Breast epithelium (tissue), 4 donors: ENCODE data around the gene PKNOX2. TPM values are rescaled to one million over a fixed set of nuclear protein-coding genes. Genes with fewer than 3 reads are reported as not detected.

Experiments used
- DNase-seq, 2 donors: peaks; one replicate each; pipeline ENCODE4 v3.0.0-alpha.2; 2019; ENCODE audit warnings: low spot score in 2 of 2
- H3K27ac ChIP-seq, 2 donors: fragments of 200-600 bp; sonication (generic) in 1 of 2; one replicate each; pipeline ENCODE4 v1.5.1; 2016 to 2019; ENCODE audit warnings: mild to moderate bottlenecking in 1 of 2
- H3K27me3 ChIP-seq, 2 donors: fragments of 200-600 bp; sonication (generic) in 1 of 2; one replicate each; pipeline versions ENCODE4 v1.5.1 to v1.6.0; 2017 to 2019; ENCODE audit warnings: control low read depth in 1 of 2, mild to moderate bottlenecking in 1 of 2
- H3K36me3 ChIP-seq: fragments of 200-600 bp; one replicate; pipeline ENCODE4 v1.5.1; 2019
- H3K4me1 ChIP-seq, 2 donors: fragments of 200-600 bp; sonication (generic); one replicate each; pipeline ENCODE4 v1.5.1; 2016 to 2019; ENCODE audit warnings: control low read depth in 1 of 2
- H3K4me3 ChIP-seq, 3 donors: fragments of 200-600 bp; sonication (generic); 1 replicate in 2 of 3; 2 replicates in 1 of 3; pipeline ENCODE4 v1.5.1; 2016 to 2019; ENCODE audit warnings: mild to moderate bottlenecking in 3 of 3, moderate library complexity in 2 of 3
- H3K9me3 ChIP-seq, 2 donors: fragments of 200-600 bp; sonication (generic) in 1 of 2; one replicate each; pipeline ENCODE4 v1.5.1; 2016 to 2019; ENCODE audit warnings: control low read depth in 1 of 2
- CTCF ChIP-seq, 3 donors: fragments of 450-650 bp; IDR thresholded peaks; one replicate each; pipeline ENCODE4 v1.5.1; 2016 to 2017; ENCODE audit warnings: antibody characterized with exemption in 3 of 3, mild to moderate bottlenecking in 3 of 3, moderate library complexity in 3 of 3
- POLR2A ChIP-seq: fragments of 450-650 bp; IDR thresholded peaks from one replicate; pipeline ENCODE4 v1.6.1; 2016; ENCODE audit warnings: antibody characterized with exemption, mild to moderate bottlenecking, moderate library complexity
- POLR2AphosphoS5 ChIP-seq, 3 donors: sonication (generic); formaldehyde crosslinking; IDR thresholded peaks; one replicate each; pipeline ENCODE4 v1.6.1; 2017; ENCODE audit warnings: antibody characterized with exemption in 3 of 3
- intact Hi-C: fragments of 100-400 bp; cut with DNase I; formaldehyde crosslinking; loops from one replicate; pipeline ENCODE4 v1.15.1; 2023; ENCODE audit warnings: low total_unique reads
- total RNA-seq, 3 donors: library from RNA; depleted of rRNA; stranded (reverse); fragments of >200 nt; gene quantifications; one replicate each; pipeline ENCODE4 v1.1.0, GENCODE V29; 2016

The PKNOX2 gene
- total RNA-seq, 3 donors from 2014 or later, result 0.32 to 1.0 (median 0.66) TPM

GRCh38 chr11:125460275-125460674 lies 295.7 kb downstream of the PKNOX2 start:
- no peak overlapping the region for H3K4me3 ChIP-seq
- no peak for DNase-seq
- H3K36me3 ChIP-seq, result no peaks in the 10 kb centered on the region
- no peak for TF ChIP-seq POLR2AphosphoS5 (IDR thresholded peaks at IDR 0.05)
- no peak for TF ChIP-seq POLR2A
- no peak for TF ChIP-seq CTCF (IDR thresholded peaks at IDR 0.05)
- intact Hi-C loops, result no loop called here
- H3K4me1 ChIP-seq, result no peaks in the 10 kb centered on the region
- H3K27ac ChIP-seq, result no peak overlapping the region
- no peaks in the 10 kb centered on the region for H3K27me3 ChIP-seq
- H3K9me3 ChIP-seq, result no peaks in the 10 kb centered on the region

DNA sequence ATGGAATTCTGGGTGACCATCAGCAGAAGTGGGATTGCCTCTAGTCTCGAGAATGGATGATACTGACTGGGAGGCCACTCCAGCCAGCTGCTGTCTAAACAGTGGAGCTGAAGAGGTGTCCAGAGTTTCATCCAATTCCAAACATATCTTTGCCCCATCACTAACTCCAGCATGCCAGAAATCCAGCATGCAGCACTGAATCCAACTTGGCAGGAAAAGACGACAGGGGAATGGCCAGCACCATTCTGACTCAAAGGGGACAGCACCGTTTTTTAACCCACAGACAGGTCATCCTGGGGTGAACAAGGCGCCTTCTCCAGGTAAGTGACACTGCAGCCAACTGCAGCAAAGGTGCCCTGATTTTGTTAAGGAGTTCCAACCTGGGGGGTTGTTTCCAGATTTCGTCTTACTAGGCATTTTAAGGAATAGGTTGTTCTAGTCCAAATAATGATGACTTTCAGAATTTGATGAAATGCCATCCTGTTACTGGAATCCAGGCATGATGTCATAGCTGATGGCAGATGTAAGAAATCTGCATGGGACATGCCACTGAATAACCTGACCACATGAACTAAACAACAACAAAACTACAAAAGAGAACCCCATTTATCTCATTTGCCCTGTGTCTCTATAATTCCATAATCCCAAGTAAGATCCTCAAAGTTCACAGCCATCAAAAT lies 299.2 kb downstream of the PKNOX2 start:
- intact Hi-C loops, result no loop called here
- no peak for DNase-seq

DNA sequence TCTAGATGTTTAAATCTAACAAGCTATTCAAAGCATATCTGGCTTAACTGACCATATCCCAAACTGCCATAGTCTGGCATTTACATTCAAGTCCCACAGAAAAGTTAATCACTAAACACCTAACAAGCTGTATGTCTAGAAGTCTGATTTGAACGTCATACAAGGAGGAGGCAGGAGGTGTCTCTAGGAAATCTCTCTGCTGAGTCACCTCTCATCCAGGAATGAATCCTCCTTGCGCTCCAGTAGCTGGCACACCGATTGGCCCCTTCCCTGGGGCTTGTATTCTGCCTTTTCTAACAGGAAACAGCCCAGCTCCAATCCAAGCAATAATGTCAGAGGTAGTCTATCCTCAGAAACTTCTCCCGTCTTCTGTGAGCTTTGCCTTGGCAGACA lies 299.7 kb downstream of the PKNOX2 start:
- DNase-seq, result no peak
- Histone ChIP-seq H3K9me3 (no peaks in the 10 kb centered on the region), H3K4me3 (no peak overlapping the region), H3K27ac (no peak overlapping the region), H3K36me3 (no peaks in the 10 kb centered on the region), H3K4me1 (no peaks in the 10 kb centered on the region), H3K27me3 (no peaks in the 10 kb centered on the region)
- no peak for TF ChIP-seq CTCF (IDR thresholded peaks at IDR 0.05)
- no peak for TF ChIP-seq POLR2AphosphoS5 (IDR thresholded peaks at IDR 0.05)
- no peak for TF ChIP-seq POLR2A
- intact Hi-C loops, result no loop called here

More for the DNA sequence above, 299.2 kb downstream of the PKNOX2 start:
- Histone ChIP-seq H3K36me3 (no peaks in the 10 kb centered on the region), H3K4me1 (no peaks in the 10 kb centered on the region), H3K27me3 (no peaks in the 10 kb centered on the region), H3K4me3 (no peak overlapping the region), H3K9me3 (no peaks in the 10 kb centered on the region), H3K27ac (no peak overlapping the region)
- TF ChIP-seq CTCF (IDR thresholded peaks at IDR 0.05) (no peak), POLR2A (no peak), POLR2AphosphoS5 (IDR thresholded peaks at IDR 0.05) (no peak)

DNA sequence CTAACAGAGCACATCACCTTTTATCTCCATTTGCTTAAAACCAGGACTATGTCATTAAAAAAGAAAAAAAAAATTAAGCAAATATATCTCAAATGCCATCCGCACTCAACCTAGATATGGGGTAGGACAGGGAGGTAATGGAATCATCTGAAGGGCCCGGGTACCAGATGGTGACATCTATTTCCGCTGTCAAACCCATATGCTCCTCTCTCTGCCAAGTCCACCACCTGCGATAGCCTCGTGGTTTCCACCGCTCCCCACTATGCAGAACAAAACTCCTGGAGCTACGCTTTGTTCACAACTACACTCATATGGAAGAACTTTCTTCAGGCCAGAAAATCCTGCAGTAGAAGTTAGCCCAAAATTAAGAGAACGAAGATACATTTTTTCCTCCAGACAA lies 300.1 kb downstream of the PKNOX2 start:
- Histone ChIP-seq H3K4me3 (no peak overlapping the region), H3K4me1 (no peaks in the 10 kb centered on the region), H3K27me3 (no peaks in the 10 kb centered on the region), H3K36me3 (no peaks in the 10 kb centered on the region), H3K27ac (no peak overlapping the region), H3K9me3 (no peaks in the 10 kb centered on the region)
- no peak for DNase-seq
- intact Hi-C loops, result no loop called here
- TF ChIP-seq CTCF (IDR thresholded peaks at IDR 0.05) (no peak), POLR2AphosphoS5 (IDR thresholded peaks at IDR 0.05) (no peak), POLR2A (no peak)

DNA sequence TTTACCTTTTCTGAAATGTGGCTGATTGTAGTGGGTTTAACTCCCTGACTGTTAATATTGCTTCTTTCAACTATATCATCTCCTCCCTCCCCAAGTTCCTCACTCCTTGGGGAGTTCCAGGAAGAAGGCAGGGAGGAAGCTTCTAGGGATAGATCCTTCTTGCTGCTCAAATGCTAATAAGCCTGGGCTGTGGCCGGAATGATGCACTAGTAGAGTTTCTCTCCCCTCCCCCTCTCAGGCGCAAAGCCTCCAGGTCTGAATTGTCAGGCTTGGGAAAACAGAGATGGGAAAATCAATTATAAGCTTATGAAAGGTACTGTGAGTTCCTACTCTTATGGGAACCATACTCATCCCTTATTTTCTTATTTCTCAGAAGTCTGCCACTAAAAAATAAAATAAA lies 300.7 kb downstream of the PKNOX2 start:
- Histone ChIP-seq H3K4me1 (no peaks in the 10 kb centered on the region), H3K4me3 (no peak overlapping the region), H3K27me3 (no peaks in the 10 kb centered on the region), H3K27ac (no peak overlapping the region), H3K36me3 (no peaks in the 10 kb centered on the region), H3K9me3 (no peaks in the 10 kb centered on the region)
- intact Hi-C loops, result no loop called here
- DNase-seq, result no peak
- TF ChIP-seq POLR2AphosphoS5 (IDR thresholded peaks at IDR 0.05) (no peak), CTCF (IDR thresholded peaks at IDR 0.05) (no peak), POLR2A (no peak)
